ENCODE measurements around the gene MACROD2.
"Not testable (repeated sequence)": the region's sequence is repeated elsewhere in the genome, so short reads cannot be mapped to it uniquely, and the experiment has no call there.

Gene MACROD2

DNA sequence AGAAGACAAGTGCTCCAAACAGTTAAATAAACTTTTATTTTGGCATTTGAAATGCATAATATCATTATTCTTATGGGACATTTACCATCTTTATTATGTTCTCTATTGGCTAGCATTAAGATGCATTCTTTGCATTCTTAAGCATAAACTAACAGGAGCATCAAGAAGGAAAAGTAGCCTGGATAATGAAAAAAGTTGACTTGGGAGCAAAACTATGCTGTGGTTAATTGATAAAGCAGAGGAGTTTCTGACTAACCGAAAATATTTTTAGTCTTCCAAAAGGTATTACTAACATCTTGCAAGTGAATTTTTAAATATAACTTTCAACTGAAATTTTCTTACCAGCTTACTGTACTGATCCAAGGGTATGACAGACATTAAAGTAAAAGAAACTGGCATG lies 201.8 kb downstream of the MACROD2 start:
- DNase-seq = no peak

DNA sequence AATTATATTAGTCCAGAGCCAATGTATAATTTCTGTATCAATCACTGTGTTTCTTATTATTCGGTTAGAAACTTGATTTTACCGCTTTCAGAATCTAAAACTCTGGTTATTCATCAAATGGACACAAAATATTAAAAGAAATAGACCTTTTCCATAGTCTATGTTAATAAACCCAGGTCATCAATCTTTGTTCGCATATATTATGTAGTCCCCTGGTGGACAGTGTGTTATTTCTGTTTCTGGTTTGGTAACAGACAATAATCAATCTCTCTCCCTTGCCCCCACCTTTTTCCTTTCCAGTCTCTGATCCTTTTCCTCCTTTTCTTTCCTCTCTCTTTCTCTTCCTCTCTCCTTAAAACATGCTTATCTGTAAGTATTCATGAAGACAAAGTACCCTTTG lies 203.1 kb downstream of the MACROD2 start:
- DNase-seq = no peak

DNA sequence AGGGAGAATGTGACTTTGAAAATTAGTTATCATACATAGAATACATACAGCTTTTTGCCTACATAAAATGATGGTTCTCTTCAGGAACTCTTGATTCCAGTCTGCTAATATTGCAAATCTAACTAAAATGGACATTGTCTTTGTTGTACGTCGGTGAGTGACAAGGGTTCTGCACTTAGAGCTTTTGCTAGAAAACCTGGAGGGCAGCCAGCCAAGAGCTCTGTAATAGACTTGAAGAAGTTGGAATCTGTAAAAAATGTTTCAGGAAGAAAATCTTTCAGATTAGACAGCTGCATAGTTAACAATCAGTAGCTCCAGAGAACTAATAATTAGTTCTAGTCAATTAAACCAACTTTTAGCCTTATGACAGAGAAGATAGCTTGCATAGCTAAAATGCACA lies 203.8 kb downstream of the MACROD2 start:
- DNase-seq = no peak

DNA sequence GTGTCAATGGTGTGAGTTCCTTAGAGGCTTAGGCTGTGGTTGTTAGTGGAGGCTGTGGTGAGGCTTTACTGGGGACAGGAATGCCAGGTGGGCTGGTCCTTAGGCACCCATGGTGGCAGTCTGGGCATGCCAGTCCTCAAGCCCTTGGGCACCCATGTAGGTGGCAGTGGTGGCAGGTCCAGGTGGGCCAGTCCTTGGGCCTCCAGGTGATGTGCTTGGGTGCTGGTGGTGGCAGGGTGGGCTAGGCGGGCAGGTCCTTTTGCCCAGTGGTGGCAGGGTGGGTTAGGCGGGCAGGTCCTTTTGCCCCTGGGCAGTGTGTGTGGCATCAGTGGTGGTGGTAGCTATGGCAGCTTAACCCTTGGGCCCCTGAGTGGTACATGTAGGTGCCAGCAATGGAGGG lies 208.3 kb downstream of the MACROD2 start:
- no peak for DNase-seq

DNA sequence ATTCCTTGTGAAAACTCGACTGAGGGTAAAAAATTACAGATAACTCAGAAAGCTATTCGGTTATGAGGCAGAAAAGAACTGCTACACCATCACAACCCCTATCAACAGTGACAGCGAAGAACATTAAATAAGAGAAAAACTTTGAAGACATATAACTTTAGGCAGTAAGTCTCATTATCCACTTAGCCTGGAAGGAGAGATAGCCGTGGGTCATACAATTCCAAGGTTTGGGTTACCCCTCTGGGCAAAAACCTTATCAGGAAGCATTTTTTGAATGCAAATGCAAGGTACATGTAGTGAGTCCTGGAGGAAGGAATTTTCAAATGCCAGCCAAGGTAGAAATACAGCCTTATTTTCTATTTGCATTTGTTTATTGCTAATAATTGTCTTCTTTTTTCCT lies 212.3 kb downstream of the MACROD2 start:
- DNase-seq = no peak

DNA sequence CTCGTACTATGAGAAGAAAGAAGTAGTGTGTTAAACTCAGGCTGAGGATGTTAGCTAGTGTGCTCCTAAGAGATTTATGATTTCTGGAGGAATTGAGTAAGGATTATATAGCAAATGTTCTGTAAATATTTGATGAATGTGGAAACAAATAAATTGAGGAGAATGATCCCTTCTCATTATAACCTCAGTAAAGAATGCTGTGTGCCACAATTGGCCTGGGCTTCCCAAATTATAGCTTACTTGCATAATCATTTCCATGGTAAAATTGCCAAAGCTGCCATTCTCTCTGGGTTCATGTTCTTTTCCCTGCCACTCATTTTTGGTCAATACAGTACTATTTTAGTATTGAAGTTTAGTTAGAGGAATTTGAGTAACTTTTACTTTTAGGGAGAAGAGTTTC lies 213.6 kb downstream of the MACROD2 start:
- DNase-seq = no peak

DNA sequence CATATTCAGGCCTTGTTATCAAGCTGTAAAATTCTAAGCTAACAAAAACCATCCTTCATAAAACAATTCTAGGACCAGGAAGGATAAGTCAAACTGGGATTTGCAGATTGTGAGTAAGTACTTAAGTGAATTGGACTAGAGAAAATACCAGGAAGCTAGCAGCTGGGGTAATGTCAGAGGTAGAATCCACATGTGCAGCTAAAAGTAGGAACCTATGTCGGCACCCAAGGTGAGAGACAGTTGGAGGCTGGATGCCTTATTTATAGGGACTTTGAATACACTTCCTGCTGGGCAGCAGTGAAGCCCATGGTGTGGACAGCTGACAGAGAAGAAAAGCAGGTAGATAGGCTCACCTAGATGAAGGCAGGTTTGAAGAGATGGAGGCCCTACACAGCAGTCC lies 214.8 kb downstream of the MACROD2 start:
- DNase-seq = no peak

DNA sequence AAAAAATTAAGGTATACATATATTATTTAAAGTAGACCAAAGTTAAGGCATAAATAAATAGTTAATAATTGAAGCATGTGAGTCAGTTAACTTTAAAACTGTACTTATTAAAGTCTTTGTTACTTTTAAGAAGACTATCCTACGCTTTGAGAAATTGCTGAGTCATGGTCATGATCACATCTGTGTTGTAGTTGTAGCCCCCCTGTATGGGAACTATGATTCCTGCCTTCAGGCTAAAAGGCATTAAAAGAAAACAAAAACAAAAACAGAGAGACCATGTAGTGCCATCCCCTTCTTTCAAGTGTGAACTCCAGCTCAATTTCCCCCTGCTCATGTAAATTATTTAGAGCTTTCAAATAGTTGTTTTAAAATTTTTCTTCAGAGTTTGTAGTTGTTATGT lies 218.7 kb downstream of the MACROD2 start:
- DNase-seq = no peak

DNA sequence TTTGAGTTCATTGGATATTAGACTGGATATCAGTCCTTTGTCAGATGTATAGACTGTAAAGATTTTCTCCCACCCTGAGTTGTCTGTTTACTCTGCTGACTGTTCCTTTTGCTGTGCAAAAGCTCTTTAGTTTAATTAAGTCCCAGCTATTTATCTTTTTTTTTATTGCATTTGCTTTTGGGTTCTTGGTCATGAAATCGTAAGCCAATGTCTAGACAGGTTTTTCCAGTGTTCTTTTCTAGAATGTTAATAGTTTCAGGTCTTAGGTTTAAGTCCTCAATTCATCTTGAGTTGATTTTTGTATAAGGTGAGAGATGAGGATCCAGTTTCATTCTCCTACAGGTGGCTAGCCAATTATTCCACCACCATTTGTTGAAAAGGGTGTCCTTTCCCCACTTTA lies 220.6 kb downstream of the MACROD2 start:
- not testable (repeated sequence) for DNase-seq

DNA sequence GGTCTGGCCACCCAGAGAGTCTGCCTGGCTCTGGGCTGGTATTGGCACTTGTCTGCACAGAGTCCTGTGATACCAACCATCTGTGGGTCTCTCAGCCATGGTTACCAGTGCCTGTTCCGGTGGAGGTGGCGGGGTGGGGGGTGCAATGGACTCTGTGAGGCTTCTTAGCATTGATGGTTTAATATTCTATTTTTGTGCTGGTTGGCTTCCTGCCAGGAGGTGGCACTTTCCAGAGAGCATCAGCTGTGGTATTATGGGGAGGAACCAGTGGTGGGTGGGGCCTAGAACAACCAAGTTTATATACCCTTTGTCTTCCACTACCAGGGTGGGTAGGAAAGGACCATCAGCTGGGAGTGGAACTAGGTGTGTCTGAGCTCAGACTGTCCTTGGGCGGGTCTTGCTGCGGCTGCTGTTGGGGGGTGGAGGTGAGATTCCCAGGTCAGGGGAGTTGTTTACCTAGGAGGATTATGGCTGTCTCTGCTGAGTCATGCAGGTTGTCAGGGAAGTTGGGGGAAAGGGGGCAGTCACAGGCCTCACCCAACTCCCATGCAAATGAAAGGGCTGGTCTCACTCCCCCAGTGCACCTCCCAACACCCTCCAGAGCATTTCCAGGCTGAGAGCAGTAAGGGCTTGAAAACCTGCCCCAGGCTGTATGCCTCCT lies 224.6 kb downstream of the MACROD2 start:
- no peak for DNase-seq

DNA sequence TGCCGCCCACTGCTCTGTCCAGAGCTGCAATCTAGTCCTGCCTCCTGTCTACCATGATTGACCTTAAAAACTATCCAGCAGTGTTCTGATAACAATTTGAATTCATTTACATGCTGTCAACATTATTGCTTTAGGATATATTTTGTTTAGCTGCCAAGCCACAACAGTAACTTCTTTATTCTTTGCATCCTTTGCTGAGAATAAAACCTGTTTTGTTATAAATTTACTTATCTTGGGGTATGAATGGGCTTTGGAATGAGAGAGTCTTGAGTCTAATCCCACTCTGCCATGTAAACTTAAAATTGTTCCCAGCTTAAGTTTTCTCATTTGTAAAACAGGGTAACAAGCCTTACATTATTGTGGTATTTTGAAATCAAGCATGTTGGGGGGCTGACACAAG lies 225.7 kb downstream of the MACROD2 start:
- DNase-seq = no peak

DNA sequence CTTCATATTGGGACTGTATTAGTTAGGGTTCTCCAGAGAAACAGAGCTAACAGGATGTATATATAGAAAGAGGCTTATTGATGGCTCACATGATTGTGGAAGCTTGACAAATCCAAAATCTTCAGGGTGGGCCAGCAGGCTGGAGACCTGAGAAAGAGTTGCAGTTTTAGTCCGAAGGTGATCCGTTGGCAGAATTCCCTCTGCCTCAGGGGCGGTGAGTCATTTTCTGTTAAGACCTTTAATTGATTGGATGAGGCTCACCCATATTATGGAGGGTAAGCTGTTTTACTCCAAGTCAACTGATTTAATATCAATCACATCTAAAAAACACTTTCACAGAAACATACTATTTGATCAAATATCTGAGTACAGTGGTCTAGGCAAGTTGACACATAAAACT lies 228.5 kb downstream of the MACROD2 start:
- DNase-seq = no peak

DNA sequence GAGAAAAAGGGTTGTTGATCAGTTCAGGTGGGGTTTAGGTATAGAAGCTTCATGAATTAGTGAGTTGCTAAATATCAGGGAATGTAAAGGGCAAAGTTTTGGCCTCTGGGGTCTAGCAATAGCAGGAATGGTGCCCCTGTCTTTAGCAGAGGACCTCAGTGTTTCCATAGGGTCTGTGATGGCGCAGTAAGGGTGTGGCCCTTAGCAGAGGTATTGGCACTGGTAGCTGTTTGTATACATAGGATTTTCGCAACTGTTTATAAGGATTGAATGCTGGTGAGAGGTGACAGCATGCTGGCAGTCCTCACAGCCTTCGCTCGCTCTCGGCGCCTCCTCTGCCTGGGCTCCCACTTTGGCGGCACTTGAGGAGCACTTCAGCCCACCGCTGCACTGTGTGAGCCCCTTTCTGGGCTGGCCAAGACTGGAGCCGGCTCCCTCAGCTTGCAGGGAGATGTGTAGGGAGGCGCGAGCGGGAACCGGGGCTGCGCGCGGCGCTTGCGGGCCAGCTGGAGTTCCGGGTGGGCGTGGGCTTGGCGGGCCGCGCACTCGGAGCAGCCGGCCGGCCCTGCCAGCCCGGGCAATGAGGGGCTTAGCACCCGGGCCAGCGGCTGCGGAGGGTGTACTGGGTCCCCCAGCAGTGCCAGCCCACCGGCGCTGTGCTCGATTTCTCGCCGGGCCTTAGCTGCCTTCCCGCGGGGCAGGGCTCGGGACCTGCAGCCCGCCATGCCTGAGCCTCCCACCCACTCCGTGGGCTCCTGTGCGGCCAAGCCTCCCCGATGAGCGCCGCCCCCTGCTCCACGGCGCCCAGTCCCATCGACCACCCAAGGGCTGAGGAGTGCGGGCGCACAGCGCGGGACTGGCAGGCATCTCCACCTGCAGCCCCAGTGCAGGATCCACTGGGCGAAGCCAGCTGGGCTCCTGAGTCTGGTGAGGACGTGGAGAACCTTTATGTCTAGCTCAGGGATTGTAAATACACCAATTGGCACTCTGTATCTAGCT lies 231.0 kb downstream of the MACROD2 start:
- not testable (repeated sequence) for DNase-seq

DNA sequence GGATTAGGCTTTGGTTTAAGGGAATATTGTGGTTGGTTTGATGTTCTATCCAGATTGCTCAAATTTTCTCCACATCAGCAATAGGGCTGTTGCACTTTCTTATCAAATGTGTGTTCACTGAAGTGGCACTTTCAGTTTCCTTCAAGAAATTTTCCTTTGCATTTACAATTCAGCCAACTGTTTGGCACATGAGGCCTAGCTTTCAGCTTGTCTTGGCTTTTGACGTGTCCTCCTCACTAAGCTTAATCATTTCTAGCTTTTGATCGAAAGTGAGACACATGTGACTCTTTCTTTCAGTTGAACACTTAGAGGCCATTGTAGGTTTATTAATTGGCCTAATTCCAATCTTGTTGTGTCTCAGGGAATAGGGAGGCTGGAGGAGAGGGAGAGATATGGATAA lies 237.3 kb downstream of the MACROD2 start:
- DNase-seq = no peak

DNA sequence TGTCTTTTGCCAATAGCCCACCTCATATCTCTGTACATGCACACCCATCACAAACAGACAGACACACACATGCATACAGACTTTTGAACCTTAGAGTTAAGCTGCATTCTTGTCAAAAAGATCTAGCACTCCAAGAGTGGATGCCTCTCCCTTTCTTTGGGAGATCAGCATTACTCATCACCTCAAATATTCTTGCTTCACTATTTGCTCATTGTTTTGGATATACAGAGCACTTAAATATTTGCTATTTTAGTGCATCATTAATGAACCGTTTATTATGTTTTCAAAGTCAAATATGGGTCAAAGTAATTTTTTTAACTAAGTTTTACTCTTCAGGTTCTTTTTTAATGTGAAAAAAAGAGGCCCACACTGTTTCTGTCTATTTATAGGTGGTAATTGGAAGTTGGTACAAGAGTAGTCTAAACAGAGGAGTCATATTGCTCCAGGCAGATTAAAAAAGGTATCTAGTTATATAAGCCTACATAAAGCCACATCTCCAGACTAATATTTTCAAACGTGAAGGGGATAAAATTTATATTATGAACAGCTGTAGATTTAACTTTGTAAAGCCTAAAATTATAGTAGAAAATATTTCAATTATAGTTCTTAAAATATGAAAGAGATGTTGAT lies 239.5 kb downstream of the MACROD2 start:
- no peak for DNase-seq

DNA sequence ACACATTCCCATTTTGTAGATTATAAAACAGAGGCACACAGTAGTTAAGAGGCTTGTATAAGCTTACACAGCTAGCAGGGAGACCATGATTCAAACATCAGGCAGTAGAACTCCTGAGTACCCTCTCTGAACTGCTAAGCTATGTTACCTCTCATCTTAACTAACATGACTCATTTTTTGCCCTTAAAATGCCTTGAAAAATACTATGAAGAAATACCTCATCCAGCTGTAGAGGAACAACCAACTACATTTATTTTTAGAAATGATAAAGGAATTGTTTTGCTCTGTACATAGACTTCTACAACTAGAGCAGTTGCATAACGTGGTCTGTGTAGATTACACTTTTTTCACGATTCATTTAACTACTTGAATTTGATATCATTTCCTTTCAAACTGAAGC lies 240.0 kb downstream of the MACROD2 start:
- DNase-seq = no peak

DNA sequence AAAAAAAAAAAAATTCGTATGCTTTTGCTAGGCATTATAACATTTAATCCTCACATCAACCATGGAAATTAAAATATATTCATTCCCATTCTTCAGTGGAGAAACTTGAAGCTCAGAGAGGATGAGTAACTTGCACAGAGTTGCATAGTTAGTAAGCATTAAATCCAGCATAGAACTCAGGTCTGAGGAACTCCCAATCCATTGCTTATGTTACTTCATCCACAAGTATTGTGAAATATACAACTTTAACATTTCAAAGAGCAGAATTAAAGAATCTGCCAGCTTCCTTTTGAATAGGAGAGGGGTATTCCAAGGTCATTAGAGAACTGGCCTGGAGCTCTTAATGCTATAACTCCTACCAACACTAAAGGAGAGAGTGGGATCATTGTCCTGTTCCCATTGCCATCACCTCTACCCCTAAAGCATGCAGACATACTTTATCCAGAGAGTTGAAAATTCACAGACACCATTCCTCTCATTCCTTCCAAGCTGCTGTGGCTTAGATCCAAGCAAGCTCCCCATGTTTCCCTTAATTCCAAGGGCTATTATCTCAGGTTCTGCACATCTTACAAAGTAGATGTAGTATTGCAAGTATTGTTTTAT lies 250.2 kb downstream of the MACROD2 start:
- no peak for DNase-seq

DNA sequence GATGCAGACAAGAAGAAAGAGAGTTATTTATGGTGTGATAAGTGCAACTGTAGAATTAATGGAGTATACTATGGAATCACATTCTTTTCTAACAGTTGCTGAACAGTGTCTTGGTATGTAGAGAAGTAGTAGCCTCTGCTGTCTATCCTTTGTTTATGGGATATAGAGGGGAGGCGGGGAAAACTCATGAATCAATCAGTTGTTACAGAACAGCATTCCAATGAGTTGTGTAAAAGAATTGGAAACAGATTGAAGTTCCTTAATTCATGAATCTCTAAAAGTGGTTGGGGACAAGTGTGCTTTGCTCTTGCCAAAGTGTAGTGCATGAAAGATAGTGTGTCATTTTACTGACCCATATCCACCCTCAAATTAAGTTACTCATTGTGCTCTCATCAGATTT lies 264.4 kb downstream of the MACROD2 start:
- no peak for DNase-seq

DNA sequence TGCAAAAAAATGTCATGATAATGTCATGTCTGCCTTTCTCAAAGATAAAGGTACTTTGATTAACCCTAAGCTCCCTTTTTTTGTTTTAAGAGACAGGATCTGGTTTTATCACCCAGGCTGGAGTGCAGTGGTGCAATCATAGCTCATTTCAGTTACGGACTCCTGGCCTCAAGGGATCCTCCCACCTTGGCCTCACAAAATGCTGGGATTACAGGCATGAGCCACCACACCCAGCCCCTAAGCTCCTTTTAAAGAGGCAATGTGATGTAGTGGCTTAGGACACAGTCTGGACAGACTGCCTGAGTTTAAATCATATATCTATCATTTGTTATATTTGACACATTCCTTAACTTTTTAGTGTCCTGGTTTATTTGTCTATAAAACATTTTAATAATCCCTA lies 265.1 kb downstream of the MACROD2 start:
- DNase-seq = no peak

DNA sequence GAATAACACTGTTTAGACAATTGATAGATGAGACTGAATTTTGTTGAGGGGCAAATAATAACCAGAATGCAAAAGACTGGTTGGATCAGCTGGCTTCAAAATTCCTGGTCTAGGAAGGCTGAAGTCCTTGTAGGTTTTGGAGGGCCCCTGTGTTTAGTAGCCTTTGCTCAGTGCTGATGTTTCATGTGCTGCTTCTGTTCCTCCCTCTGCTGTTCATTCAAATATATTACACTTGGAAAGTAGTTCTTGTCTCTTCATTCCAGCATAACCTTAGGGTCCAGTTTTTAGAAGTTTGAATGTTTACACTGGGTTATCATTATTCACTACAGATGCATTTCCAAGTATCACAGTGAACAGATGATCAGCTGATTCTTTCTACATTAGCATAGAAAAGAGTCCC lies 269.6 kb downstream of the MACROD2 start:
- DNase-seq = no peak

DNA sequence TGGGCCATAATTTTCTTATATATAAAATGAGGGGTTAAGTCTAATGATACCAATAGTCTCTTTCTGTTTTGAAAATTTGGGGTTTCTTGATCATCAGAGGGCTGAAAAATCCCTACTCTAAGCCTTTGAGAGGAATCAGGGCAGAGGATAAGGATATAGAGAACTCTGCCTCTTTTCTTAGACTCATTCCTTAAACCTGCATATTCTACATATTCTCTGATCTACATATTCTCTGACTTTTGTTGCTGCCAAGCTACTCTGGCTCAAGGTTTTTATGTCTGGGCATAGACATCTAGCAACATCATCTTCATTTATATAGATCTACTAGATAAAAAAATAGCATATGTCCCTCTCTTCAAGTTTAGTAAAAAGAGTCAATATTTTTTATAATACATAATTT lies 270.9 kb downstream of the MACROD2 start:
- no peak for DNase-seq

DNA sequence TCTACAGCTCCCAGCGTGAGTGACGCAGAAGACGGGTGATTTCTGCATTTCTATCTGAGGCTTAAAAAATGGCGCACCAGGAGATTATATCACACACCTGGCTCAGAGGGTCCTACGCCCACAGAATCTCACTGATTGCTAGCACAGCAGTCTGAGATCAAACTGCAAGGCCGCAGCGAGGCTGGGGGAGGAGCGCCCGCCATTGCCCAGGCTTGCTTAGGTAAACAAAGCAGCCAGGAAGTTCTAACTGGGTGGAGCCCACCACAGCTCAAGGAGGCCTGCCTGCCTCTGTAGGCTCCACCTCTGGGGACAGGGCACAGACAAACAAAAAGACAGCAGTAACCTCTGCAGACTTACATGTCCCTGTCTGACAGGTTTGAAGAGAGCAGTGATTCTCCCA lies 275.4 kb downstream of the MACROD2 start:
- DNase-seq = not testable (repeated sequence)

DNA sequence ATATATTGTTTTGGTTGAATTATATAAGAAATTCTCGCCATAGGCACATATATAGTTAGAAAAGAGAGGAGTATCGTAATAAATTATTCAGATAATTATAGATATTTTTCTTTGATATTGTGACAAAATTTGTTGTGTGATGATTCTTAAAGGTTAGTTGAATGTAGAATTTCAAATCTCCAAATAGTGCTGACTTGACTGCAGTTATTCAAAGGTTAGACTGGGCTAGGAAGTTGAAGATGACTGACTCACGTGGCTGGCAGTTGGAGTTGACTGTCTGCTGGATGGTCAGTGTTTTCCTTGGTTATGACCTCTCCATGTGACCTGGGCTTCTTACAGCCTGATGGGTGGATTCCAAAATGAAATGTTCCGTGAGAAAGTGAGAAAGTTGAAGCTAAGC lies 286.8 kb downstream of the MACROD2 start:
- DNase-seq = no peak

DNA sequence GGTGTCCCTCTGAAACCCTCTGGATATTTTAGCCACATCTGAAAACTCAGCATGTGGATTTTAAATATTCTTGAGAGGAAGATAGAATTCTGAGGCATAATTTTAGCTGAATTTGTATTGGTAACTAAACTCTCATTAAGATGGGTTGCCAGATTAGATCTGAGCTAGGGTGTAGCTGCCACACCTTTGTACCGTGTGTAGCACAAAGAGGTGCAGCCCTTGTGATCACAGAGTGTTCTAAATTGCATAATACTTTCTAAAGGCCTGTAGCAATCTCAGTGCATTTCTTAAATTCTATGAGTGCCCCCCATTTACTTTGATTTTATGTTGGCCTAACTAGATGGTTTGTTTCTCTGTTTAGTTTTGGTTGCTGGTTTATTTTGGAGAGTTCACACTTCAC lies 289.1 kb downstream of the MACROD2 start:
- DNase-seq = no peak

Data from CD4-positive, alpha-beta T cell treated with Interleukin-4 for 4 hours (primary cell).